Osteoblast (primary cell): ENCODE measurements around the gene SH3TC2. TPM values are rescaled to one million over a fixed set of nuclear protein-coding genes. Genes with fewer than 3 reads are reported as not detected.
A peak's percentile ranks its signal among the peaks of the same experiment; 100 is the strongest.

Source experiments
- DNase-seq: peaks from one replicate; pipeline ENCODE4 v3.0.0; 2011; ENCODE audit warnings: low spot score, mixed read lengths; ENCODE audit not compliant: insufficient read length; ENCODE audit errors: missing footprints
- H2AFZ ChIP-seq: 2 replicates; pipeline ENCODE4 v1.6.0; 2011; ENCODE audit warnings: mild to moderate bottlenecking, low read length
- H3K27ac ChIP-seq: 2 replicates; pipeline ENCODE4 v1.5.1; 2011; ENCODE audit warnings: mild to moderate bottlenecking, low read depth, low read length, moderate library complexity
- H3K27me3 ChIP-seq: 2 replicates; pipeline ENCODE4 v1.6.0; 2012; ENCODE audit warnings: mild to moderate bottlenecking, control low read depth, inconsistent platforms, low read length, moderate library complexity; ENCODE audit not compliant: insufficient read depth
- H3K36me3 ChIP-seq: 2 replicates; pipeline ENCODE4 v1.5.1; 2011; ENCODE audit warnings: mild to moderate bottlenecking, low read length, control low read depth, moderate library complexity; ENCODE audit not compliant: insufficient read depth
- H3K4me1 ChIP-seq: 2 replicates; pipeline ENCODE4 v1.5.1; 2011; ENCODE audit warnings: mild to moderate bottlenecking, low read length, control low read depth, moderate library complexity; ENCODE audit not compliant: insufficient read depth
- H3K4me2 ChIP-seq: 2 replicates; pipeline ENCODE4 v1.6.0; 2011; ENCODE audit warnings: mild to moderate bottlenecking, low read length; ENCODE audit not compliant: insufficient read depth
- H3K4me3 ChIP-seq: fragments of 200-600 bp; sonication (generic); 3 replicates; pipeline ENCODE4 v1.5.1; 2012; ENCODE audit warnings: mild to moderate bottlenecking, low read length, inconsistent platforms; ENCODE audit not compliant: insufficient read depth
- H3K79me2 ChIP-seq: 2 replicates; pipeline ENCODE4 v1.6.0; 2012; ENCODE audit warnings: mild to moderate bottlenecking, low read length, control low read depth, inconsistent platforms; ENCODE audit not compliant: insufficient read depth
- H3K9me3 ChIP-seq: 2 replicates; pipeline ENCODE4 v1.5.1; 2011; ENCODE audit warnings: low read depth, low read length, control low read depth
- H4K20me1 ChIP-seq: 2 replicates; pipeline ENCODE4 v1.6.0; 2012; ENCODE audit warnings: mild to moderate bottlenecking, low read length, control low read depth; ENCODE audit not compliant: insufficient read depth
- total RNA-seq: library from RNA; depleted of rRNA; stranded (reverse); fragments of >200 nt; gene quantifications from 2 replicates; pipeline ENCODE4 v1.2.3, GENCODE V29; 2012
- TF ChIP-seq, protein P1 (sequence below): IDR thresholded peaks from 2 replicates; pipeline ENCODE4 v1.5.1; 2011; ENCODE audit warnings: mild to moderate bottlenecking, low read depth, low read length, moderate library complexity; ENCODE audit errors: extremely low read depth

The SH3TC2 gene
- total RNA-seq, 1 donor, result 0.72 TPM

DNA sequence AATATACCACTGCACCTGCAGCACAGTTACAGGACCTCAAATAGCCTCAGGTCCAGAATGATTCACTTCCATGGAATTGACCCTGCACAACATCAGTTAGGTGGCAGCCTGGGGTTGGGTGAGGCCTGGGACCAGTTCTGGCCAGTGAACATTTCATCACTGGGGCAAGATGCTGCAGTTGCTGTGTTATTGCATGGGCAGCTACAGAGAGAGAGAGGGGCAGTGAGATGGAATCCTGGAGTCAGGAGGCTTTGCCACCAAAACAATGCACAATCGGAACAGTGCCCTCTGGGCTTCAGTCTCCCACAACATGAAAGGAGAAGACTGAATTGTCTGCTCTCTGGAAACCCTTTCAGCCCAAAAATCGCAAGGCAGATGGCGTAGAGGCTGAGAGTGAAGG, 51.8 kb downstream of the SH3TC2 start:
- Histone ChIP-seq H2AFZ (no peak overlapping the region), H3K4me2 (no peak overlapping the region), H3K4me1 (peaks cover 9% of the 10 kb centered on the region), H3K4me3 (no peak overlapping the region), H3K27ac (no peak overlapping the region), H4K20me1 (no peaks in the 10 kb centered on the region), H3K9me3 (no peaks in the 10 kb centered on the region), H3K79me2 (no peaks in the 10 kb centered on the region), H3K36me3 (no peaks in the 10 kb centered on the region), H3K27me3 (peaks cover 3% of the 10 kb centered on the region)
- TF ChIP-seq, protein P1, sequence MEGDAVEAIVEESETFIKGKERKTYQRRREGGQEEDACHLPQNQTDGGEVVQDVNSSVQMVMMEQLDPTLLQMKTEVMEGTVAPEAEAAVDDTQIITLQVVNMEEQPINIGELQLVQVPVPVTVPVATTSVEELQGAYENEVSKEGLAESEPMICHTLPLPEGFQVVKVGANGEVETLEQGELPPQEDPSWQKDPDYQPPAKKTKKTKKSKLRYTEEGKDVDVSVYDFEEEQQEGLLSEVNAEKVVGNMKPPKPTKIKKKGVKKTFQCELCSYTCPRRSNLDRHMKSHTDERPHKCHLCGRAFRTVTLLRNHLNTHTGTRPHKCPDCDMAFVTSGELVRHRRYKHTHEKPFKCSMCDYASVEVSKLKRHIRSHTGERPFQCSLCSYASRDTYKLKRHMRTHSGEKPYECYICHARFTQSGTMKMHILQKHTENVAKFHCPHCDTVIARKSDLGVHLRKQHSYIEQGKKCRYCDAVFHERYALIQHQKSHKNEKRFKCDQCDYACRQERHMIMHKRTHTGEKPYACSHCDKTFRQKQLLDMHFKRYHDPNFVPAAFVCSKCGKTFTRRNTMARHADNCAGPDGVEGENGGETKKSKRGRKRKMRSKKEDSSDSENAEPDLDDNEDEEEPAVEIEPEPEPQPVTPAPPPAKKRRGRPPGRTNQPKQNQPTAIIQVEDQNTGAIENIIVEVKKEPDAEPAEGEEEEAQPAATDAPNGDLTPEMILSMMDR, result no peak
- no peak for DNase-seq

- TF ChIP-seq, protein P1, result no peak
- H3K79me2 ChIP-seq, result no peaks in the 10 kb centered on the region
- H3K36me3 ChIP-seq, result no peaks in the 10 kb centered on the region
- no peak overlapping the region for H3K4me3 ChIP-seq
- peak; percentile 91 for DNase-seq
- peaks cover 3% of the 10 kb centered on the region for H3K27me3 ChIP-seq
- H3K4me1 ChIP-seq, result peaks cover 30% of the 10 kb centered on the region
- H4K20me1 ChIP-seq, result no peaks in the 10 kb centered on the region
- H3K4me2 ChIP-seq, result no peak overlapping the region
- no peak overlapping the region for H3K27ac ChIP-seq
- H2AFZ ChIP-seq, result no peak overlapping the region
- H3K9me3 ChIP-seq, result no peaks in the 10 kb centered on the region
Measured at GRCh38 chr5:149007174-149007573, 55.7 kb downstream of the SH3TC2 start.

GRCh38 chr5:149006426-149006825, 56.4 kb downstream of the SH3TC2 start:
- H3K9me3 ChIP-seq, result no peaks in the 10 kb centered on the region
- H3K36me3 ChIP-seq, result no peaks in the 10 kb centered on the region
- H3K27me3 ChIP-seq, result peaks cover 3% of the 10 kb centered on the region
- TF ChIP-seq, protein P1, result no peak
- H2AFZ ChIP-seq, result no peak overlapping the region
- DNase-seq, result no peak
- no peaks in the 10 kb centered on the region for H4K20me1 ChIP-seq
- peaks cover 35% of the 10 kb centered on the region for H3K4me1 ChIP-seq
- H3K27ac ChIP-seq, result no peak overlapping the region
- H3K4me3 ChIP-seq, result no peak overlapping the region
- H3K4me2 ChIP-seq, result no peak overlapping the region
- no peaks in the 10 kb centered on the region for H3K79me2 ChIP-seq

- Histone ChIP-seq H3K27ac (no peak overlapping the region), H3K36me3 (no peaks in the 10 kb centered on the region), H3K27me3 (peaks cover 3% of the 10 kb centered on the region), H3K4me1 (peaks cover 39% of the 10 kb centered on the region), H2AFZ (no peak overlapping the region), H4K20me1 (no peaks in the 10 kb centered on the region), H3K79me2 (no peaks in the 10 kb centered on the region), H3K9me3 (no peaks in the 10 kb centered on the region), H3K4me3 (no peak overlapping the region), H3K4me2 (no peak overlapping the region)
- TF ChIP-seq, protein P1, result no peak
- no peak for DNase-seq
Measured at GRCh38 chr5:149005077-149005892, 57.6 kb downstream of the SH3TC2 start.
